ENCODE results near the gene FBXL19. TPM values are rescaled to one million over a fixed set of nuclear protein-coding genes. Genes with fewer than 3 reads are reported as not detected.

FBXL19 gene
- total and polyA plus RNA-seq, 2 of the 13 experiments (the other 11 are each of a cell fraction or from before 2014, with no cell fraction given): 6.0 to 13.7 TPM

DNA sequence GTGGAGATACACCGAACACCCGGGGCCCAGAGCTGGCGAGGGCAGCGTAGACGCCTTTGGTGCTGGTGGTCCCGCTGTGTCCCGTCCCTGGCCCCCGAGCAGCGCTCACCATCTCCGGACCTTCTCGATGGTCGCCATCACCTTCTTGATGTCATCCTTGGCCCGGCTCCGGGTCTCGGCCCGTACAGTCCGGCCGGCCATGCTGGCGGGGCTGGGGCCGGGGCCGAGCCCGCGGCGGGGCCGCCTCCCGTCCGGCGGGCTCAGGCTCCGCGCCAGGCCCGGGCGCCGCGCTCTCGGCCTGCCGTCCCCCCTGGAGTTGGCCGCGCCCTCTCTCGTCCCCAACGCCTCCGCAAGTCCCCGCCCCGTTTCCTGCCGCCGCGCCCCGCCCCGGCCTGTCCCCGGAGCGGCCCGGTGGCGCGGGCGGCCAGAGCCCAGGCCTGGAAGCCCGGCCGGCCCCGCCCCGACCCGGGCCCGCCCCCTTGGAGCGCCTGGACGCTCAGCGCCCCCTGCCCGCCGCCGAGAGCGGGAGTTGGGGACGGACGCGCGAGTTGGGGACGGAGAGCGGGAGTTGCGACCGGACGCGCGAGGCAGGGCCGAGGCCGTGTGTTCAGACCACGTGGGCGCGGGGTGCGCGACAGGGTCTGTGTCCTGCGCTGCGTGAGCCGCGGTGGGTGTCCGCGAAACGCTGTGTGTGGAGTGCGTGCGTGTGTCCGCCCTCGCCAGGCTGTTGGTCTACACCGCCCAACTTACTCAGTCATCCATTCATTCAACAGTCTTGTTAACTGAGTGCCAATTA, 29.4 kb upstream of the FBXL19 start, which contains the start of gene BCL7C (continued):
- TF ChIP-seq, protein P1, sequence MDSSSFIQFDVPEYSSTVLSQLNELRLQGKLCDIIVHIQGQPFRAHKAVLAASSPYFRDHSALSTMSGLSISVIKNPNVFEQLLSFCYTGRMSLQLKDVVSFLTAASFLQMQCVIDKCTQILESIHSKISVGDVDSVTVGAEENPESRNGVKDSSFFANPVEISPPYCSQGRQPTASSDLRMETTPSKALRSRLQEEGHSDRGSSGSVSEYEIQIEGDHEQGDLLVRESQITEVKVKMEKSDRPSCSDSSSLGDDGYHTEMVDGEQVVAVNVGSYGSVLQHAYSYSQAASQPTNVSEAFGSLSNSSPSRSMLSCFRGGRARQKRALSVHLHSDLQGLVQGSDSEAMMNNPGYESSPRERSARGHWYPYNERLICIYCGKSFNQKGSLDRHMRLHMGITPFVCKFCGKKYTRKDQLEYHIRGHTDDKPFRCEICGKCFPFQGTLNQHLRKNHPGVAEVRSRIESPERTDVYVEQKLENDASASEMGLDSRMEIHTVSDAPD (CRISPR knock-in tag; IDR thresholded peaks at IDR 0.05): no peak; the same call in 1 of the 2 replicates
- peak; percentile 69 for TF ChIP-seq SP5 (CRISPR knock-in tag; IDR thresholded peaks at IDR 0.05; ENCODE audit: borderline replicate concordance, low read depth)
- TF ChIP-seq SOX6 (IDR thresholded peaks at IDR 0.05): no peak
- TF ChIP-seq SOX6 (CRISPR knock-in tag; IDR thresholded peaks at IDR 0.05): peak; percentile 66
- TF ChIP-seq ZNF253 (CRISPR knock-in tag; IDR thresholded peaks at IDR 0.05; ENCODE audit: borderline replicate concordance): peak; percentile 94
- TF ChIP-seq MED1 (CRISPR knock-in tag; IDR thresholded peaks at IDR 0.05): peak; percentile 80
- TF ChIP-seq ZNF776 (CRISPR knock-in tag; IDR thresholded peaks at IDR 0.05): peak; percentile 99
- no peak for TF ChIP-seq ATM (IDR thresholded peaks at IDR 0.05; ENCODE audit: borderline replicate concordance)
- peak; percentile 99 for TF ChIP-seq ZFP41 (CRISPR knock-in tag; IDR thresholded peaks at IDR 0.05; ENCODE audit: borderline replicate concordance)
- TF ChIP-seq ZNF768 (CRISPR knock-in tag; IDR thresholded peaks at IDR 0.05): peak; percentile 85; the same call in 1 of the 2 replicates
- TF ChIP-seq, protein P2, sequence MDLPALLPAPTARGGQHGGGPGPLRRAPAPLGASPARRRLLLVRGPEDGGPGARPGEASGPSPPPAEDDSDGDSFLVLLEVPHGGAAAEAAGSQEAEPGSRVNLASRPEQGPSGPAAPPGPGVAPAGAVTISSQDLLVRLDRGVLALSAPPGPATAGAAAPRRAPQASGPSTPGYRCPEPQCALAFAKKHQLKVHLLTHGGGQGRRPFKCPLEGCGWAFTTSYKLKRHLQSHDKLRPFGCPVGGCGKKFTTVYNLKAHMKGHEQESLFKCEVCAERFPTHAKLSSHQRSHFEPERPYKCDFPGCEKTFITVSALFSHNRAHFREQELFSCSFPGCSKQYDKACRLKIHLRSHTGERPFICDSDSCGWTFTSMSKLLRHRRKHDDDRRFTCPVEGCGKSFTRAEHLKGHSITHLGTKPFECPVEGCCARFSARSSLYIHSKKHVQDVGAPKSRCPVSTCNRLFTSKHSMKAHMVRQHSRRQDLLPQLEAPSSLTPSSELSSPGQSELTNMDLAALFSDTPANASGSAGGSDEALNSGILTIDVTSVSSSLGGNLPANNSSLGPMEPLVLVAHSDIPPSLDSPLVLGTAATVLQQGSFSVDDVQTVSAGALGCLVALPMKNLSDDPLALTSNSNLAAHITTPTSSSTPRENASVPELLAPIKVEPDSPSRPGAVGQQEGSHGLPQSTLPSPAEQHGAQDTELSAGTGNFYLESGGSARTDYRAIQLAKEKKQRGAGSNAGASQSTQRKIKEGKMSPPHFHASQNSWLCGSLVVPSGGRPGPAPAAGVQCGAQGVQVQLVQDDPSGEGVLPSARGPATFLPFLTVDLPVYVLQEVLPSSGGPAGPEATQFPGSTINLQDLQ (CRISPR knock-in tag; IDR thresholded peaks at IDR 0.05): peak; percentile 91
- TF ChIP-seq THAP11 (CRISPR knock-in tag; IDR thresholded peaks at IDR 0.05): peak; percentile 91
- 0 out of 2 replicates have a peak, but pooled peaks have one; percentile 33 for TF ChIP-seq PPARG (CRISPR knock-in tag; conservative IDR thresholded peaks at IDR 0.05)
- TF ChIP-seq, protein P3, sequence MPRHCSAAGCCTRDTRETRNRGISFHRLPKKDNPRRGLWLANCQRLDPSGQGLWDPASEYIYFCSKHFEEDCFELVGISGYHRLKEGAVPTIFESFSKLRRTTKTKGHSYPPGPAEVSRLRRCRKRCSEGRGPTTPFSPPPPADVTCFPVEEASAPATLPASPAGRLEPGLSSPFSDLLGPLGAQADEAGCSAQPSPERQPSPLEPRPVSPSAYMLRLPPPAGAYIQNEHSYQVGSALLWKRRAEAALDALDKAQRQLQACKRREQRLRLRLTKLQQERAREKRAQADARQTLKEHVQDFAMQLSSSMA (CRISPR knock-in tag; IDR thresholded peaks at IDR 0.05): no peak; the same call in 1 of the 2 replicates
- peak; percentile 75 for TF ChIP-seq HNRNPLL (IDR thresholded peaks at IDR 0.05; ENCODE audit: low read depth, low read length, poor library complexity, severe bottlenecking)
- TF ChIP-seq ASH2L (IDR thresholded peaks at IDR 0.05; ENCODE audit: insufficient read length, low read depth, low read length): peak; percentile 27
- TF ChIP-seq ZNF484 (CRISPR knock-in tag; IDR thresholded peaks at IDR 0.05; ENCODE audit: borderline replicate concordance, low read depth): 0 out of 2 replicates have a peak, but pooled peaks have one; percentile 78
- peak; percentile 87 for TF ChIP-seq FOXO1 (CRISPR knock-in tag; IDR thresholded peaks at IDR 0.05)
- TF ChIP-seq ATRX (CRISPR knock-in tag; IDR thresholded peaks at IDR 0.05; ENCODE audit: borderline replicate concordance): 0 out of 2 replicates have a peak, but pooled peaks have one; percentile 89
- no peak for TF ChIP-seq ZNF570 (CRISPR knock-in tag; IDR thresholded peaks at IDR 0.05; ENCODE audit: borderline replicate concordance)

Measured in HepG2 (cell line).